NB4 (cell line): Measurements from ENCODE around the gene C2CD3.

Source experiments
- DNase-seq: peaks from one replicate; pipeline ENCODE4 v3.0.0; 2010; ENCODE audit warnings: low read depth
- H3K4me3 ChIP-seq: one replicate; pipeline ENCODE4 v1.5.1; 2011; ENCODE audit warnings: mild to moderate bottlenecking, low read depth, low read length, moderate library complexity
- CTCF ChIP-seq: IDR thresholded peaks from one replicate; pipeline ENCODE4 v1.5.1; 2012; ENCODE audit warnings: low read depth, low read length
- MAX ChIP-seq: IDR thresholded peaks from 2 replicates; pipeline ENCODE4 v1.6.1; 2011; ENCODE audit warnings: low read depth, low read length
- MYC ChIP-seq: IDR thresholded peaks from 2 replicates; pipeline ENCODE4 v1.6.1; 2011; ENCODE audit warnings: low read depth, low read length
- POLR2A ChIP-seq: IDR thresholded peaks from 2 replicates; pipeline ENCODE4 v1.6.1; 2011; ENCODE audit warnings: mild to moderate bottlenecking; ENCODE audit not compliant: insufficient read length; ENCODE audit errors: extremely low read depth

C2CD3 gene

GRCh38 chr11:74022546-74022945, 148.3 kb downstream of the C2CD3 start:
- DNase-seq = no peak
- TF ChIP-seq MYC (no peak), MAX (no peak)
- no peak overlapping the region for H3K4me3 ChIP-seq

GRCh38 chr11:74021998-74022397, 148.8 kb downstream of the C2CD3 start:
- DNase-seq = no peak
- no peak for TF ChIP-seq CTCF
- TF ChIP-seq MYC = no peak
- TF ChIP-seq POLR2A = no peak
- TF ChIP-seq MAX = no peak
- H3K4me3 ChIP-seq = no peak overlapping the region

- TF ChIP-seq CTCF (no peak), POLR2A (no peak), MAX (no peak), MYC (no peak)
- peak; percentile 54 for DNase-seq
- H3K4me3 ChIP-seq = no peak overlapping the region
These were observed 150.3 kb downstream of the C2CD3 start for GRCh38 chr11:74020539-74020938.

GRCh38 chr11:74019860-74020259, 150.9 kb downstream of the C2CD3 start:
- no peak overlapping the region for H3K4me3 ChIP-seq
- TF ChIP-seq CTCF (no peak), MAX (no peak), MYC (no peak), POLR2A (no peak)
- DNase-seq = peak; percentile 12

- DNase-seq = no peak
- no peak overlapping the region for H3K4me3 ChIP-seq
- no peak for TF ChIP-seq CTCF
- no peak for TF ChIP-seq POLR2A
- no peak for TF ChIP-seq MAX
- TF ChIP-seq MYC = no peak
These were observed 151.6 kb downstream of the C2CD3 start for GRCh38 chr11:74019104-74019738.

- DNase-seq = peak; percentile 41
- H3K4me3 ChIP-seq = no peak overlapping the region
- TF ChIP-seq MYC (no peak), CTCF (no peak), POLR2A (no peak), MAX (no peak)
These were observed 152.3 kb downstream of the C2CD3 start for GRCh38 chr11:74018331-74019005.
